Esophagus mucosa (tissue), 1 donor: ENCODE data around the gene SFMBT1. TPM values are rescaled to one million over a fixed set of nuclear protein-coding genes. Genes with fewer than 3 reads are reported as not detected.
"Not testable (repeated sequence)": the region's sequence is repeated elsewhere in the genome, so short reads cannot be mapped to it uniquely, and the experiment has no call there.

Source experiments
- ATAC-seq: fragments of 200-7000 bp; cut with Tn5 transposase; one replicate; pipeline ENCODE4 v1.9.1; 2020
- total RNA-seq: library from RNA; stranded (reverse); gene quantifications from one replicate; pipeline ENCODE4 v1.2.4, GENCODE V29; 2023
- donor health status: DM: yes; HTN: yes; CAD: no.

The SFMBT1 gene
- total RNA-seq, 1 donor from 2014 or later, result 5.8 TPM

GRCh38 chr3:53038679-53039375, 7.0 kb downstream of the SFMBT1 start:
- no peak for ATAC-seq

- ATAC-seq, result no peak
These were observed 9.9 kb downstream of the SFMBT1 start for GRCh38 chr3:53035825-53036619.

GRCh38 chr3:53035018-53035417, 10.9 kb downstream of the SFMBT1 start:
- not testable (repeated sequence) for ATAC-seq

- not testable (repeated sequence) for ATAC-seq
These were observed 11.5 kb downstream of the SFMBT1 start for GRCh38 chr3:53034411-53034810.

- no peak for ATAC-seq
These were observed 13.3 kb downstream of the SFMBT1 start for GRCh38 chr3:53032609-53033008.

- peak; percentile 48 for ATAC-seq
These were observed 15.0 kb downstream of the SFMBT1 start for GRCh38 chr3:53030619-53031449.

GRCh38 chr3:53028641-53029040, 17.2 kb downstream of the SFMBT1 start:
- no peak for ATAC-seq

GRCh38 chr3:53027254-53027844, 18.5 kb downstream of the SFMBT1 start:
- no peak for ATAC-seq

GRCh38 chr3:53026382-53027162, 19.3 kb downstream of the SFMBT1 start:
- ATAC-seq, result no peak

- ATAC-seq, result no peak
These were observed 21.6 kb downstream of the SFMBT1 start for GRCh38 chr3:53024315-53024714.

GRCh38 chr3:53023072-53023823, 22.6 kb downstream of the SFMBT1 start:
- no peak for ATAC-seq

- no peak for ATAC-seq
These were observed 23.2 kb downstream of the SFMBT1 start for GRCh38 chr3:53022647-53023046.

- ATAC-seq, result no peak
These were observed 29.6 kb downstream of the SFMBT1 start for GRCh38 chr3:53016236-53016635.

GRCh38 chr3:53011324-53011723, 34.5 kb downstream of the SFMBT1 start:
- no peak for ATAC-seq

- no peak for ATAC-seq
These were observed 35.9 kb downstream of the SFMBT1 start for GRCh38 chr3:53009826-53010539.

GRCh38 chr3:53008932-53009331, 36.9 kb downstream of the SFMBT1 start:
- ATAC-seq, result no peak

- no peak for ATAC-seq
These were observed 39.9 kb downstream of the SFMBT1 start for GRCh38 chr3:53005854-53006513.

GRCh38 chr3:53005338-53005737, 40.5 kb downstream of the SFMBT1 start:
- no peak for ATAC-seq

- no peak for ATAC-seq
These were observed 42.6 kb downstream of the SFMBT1 start for GRCh38 chr3:53003320-53003719.
